GM12874 (cell line): ENCODE results near the gene SLC7A6.

ENCODE experiments used
- TF ChIP-seq, protein P1 (sequence below): IDR thresholded peaks from 2 replicates; pipeline ENCODE4 v1.5.1; 2011; ENCODE audit warnings: low read depth, mild to moderate bottlenecking, control low read depth, low read length, moderate library complexity; ENCODE audit not compliant: insufficient read depth

Gene SLC7A6

DNA sequence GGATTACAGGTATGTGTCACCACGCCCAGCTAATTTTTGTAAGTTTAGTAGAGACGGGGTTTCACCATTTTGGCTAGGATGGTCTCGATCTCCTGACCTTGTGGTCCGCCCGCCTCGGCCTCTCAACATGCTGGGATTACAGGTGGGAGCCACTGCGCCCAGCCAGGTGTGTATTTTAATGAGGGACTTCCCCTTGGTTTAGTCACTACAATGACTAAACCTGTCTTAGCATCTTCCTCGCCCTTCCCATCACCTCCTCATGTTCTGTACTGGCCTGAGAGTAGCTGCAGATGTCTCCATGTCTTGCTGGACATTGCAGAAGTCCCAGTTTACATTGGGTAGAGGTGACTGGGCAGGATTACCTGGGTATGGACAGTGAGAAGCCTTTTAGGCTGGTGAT is 9.6 kb downstream of the SLC7A6 start:
- TF ChIP-seq, protein P1, sequence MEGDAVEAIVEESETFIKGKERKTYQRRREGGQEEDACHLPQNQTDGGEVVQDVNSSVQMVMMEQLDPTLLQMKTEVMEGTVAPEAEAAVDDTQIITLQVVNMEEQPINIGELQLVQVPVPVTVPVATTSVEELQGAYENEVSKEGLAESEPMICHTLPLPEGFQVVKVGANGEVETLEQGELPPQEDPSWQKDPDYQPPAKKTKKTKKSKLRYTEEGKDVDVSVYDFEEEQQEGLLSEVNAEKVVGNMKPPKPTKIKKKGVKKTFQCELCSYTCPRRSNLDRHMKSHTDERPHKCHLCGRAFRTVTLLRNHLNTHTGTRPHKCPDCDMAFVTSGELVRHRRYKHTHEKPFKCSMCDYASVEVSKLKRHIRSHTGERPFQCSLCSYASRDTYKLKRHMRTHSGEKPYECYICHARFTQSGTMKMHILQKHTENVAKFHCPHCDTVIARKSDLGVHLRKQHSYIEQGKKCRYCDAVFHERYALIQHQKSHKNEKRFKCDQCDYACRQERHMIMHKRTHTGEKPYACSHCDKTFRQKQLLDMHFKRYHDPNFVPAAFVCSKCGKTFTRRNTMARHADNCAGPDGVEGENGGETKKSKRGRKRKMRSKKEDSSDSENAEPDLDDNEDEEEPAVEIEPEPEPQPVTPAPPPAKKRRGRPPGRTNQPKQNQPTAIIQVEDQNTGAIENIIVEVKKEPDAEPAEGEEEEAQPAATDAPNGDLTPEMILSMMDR, result no peak

DNA sequence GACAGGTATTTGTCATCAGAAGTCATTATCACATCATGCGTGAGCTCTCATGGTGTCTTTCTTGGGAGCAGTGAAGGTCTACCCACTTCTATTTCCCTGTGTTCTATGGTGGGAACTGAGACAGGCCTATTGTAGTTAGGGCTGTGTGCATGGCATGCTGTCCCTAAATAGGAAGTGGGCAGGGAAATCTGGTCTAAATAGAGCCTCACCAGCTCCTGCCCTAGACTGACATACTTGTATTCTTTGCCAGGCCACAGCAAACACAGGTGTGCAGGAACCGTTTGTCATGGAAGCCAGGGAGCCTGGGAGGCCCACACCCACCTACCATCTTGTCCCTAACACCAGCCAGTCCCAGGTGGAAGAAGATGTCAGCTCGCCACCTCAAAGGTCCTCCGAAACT is 10.1 kb downstream of the SLC7A6 start:
- TF ChIP-seq, protein P1, result no peak

DNA sequence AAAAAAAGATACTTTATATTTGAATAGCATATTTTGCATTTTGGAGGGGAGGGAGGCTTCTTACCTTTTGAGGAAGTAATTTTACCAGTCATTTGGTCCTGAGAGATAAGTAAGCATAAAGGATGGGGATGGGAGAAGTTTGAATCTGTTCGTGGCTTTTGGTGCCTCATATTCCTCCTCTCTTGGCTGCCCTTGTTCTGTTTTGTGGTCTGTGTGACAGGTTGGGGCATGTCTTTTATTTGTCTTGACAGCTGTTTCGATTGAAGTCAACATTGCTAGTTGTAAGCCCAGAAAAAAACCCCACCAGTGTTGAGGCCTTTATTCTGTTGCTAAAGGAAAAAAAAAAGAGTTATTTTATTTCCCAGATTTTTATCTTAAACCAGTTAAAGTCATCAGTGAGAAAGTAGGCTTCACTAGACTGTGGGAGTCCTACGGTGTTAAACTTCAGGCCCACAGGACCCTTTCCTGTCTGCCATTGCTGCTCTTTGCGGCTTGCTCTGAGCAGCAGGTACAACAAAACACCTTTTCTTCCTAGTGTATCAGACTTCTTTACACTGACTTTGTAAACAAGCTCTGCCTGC is 11.4 kb downstream of the SLC7A6 start:
- TF ChIP-seq, protein P1, result no peak

DNA sequence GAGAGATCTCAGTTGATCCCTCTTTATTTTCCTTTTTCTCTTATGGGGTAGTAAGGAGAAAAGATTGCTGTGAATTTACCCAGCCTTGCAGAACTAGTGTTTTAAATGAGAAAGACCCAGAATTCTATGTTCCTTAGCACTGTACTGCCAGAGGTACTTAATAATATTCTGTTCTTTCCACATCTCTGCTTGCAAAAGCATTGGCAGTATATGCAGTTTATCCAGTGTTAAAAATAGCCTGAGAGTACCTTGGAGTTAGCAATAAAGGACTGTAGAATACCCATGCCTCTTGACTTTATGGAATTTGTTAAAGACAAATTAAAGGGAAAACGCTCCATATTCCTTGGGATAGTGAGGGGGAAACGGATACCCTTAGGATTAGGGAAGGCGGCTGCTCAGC is 11.9 kb downstream of the SLC7A6 start:
- TF ChIP-seq, protein P1, result no peak

DNA sequence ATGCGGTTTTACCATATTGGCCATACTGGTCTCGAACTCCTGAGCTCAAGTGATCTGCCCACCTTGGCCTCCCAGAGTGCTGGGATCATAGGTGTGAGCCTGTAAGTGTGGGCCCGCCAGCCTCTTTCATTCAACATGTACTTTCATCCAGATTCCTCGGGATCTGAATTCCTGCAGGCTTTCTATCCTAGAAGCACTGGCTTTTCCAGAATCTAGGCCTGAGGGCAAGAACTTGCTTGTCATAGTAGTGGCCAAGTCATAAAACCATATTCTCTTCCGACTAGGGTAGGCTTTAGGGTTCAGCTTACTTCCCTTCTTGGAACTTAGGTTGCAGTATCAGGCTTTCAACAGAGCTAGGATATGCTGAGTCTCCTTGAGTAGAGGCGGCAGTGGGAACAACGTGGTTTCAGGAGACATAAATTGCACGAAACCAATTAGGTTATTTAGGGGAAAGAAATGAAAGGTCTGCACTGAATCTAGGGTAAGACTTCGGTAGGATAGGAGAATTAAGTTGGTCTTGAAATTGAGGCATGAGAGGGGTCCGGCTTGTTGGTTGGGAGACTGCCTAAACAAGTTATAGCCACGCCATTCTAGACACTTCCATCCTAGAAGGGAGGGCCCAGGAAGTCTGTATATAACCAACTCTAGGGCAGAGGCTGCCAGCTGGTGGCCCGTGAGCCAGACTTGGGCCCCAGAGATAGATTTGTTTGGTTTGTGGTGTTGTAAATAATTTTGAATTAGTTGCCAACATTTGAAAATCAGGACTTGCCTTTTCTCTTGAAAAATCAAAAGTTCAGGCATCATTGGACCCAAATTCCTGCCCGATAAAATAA is 15.6 kb downstream of the SLC7A6 start:
- TF ChIP-seq, protein P1, result no peak

DNA sequence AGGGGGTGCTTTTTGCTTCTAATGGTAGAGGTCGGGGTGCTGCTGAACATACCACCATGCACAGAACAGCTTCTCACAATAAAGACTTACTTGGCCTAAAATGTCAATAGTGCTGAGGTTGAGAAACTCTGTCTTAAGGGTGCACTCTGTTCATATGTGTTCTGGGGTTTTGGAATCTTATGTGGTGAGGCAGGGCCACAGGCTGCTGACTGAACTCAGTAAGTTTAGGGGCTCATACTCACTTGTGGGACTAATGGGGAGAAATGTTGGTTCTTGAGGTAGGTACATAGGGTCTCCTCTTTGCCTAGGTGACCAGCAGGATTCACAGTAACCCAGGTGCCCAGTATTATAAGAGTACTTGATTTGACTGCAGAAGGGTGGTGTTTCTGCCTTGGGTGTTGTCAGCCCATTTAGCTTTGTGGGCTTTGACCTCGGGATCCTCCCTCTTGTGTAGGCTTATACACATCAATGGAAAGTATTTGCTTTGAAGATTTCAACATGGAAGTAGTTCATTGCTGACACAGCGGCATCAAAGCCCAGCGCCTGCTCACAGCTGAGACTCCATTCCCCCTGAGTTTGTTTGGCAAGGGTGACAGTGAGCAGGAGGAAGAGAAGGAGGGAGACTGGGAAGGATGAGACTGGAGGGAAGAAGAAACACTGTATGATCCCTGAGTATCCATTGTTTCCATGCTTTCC is 17.2 kb downstream of the SLC7A6 start:
- TF ChIP-seq, protein P1, result no peak

DNA sequence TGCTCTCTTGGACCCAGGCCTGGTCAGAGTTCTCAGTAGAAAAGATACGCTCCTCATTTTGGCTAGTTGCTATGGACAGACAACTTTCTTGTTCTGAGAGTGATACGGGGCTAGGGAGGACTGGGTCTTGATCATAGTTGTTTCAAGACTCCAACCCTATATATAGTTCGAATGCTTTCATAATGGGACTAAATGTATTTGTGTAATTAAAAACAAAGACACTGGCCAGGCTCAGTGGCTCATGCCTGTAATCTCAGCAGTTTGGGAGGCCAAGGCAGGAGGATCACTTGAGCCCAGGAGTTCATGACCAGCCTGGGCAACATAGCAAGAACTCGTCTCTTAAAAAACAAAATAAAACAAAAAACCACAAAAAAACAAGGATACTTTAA is 17.7 kb downstream of the SLC7A6 start:
- TF ChIP-seq, protein P1, result no peak
